OCI-LY3 (cell line): Measurements from ENCODE around the gene SLC6A12.

Experiments
- H2AFZ ChIP-seq: fragments of 200-600, 300-600 bp; shearing (Covaris generic); 2 replicates; pipeline ENCODE4 v1.6.0; 2014; ENCODE audit warnings: antibody characterized with exemption, low read depth, low read length
- H3K27ac ChIP-seq: fragments of 200-600, 300-600 bp; sonication (generic); 2 replicates; pipeline ENCODE4 v1.5.1; 2014; ENCODE audit warnings: mild to moderate bottlenecking, low read length, moderate library complexity, mixed read lengths
- H3K27me3 ChIP-seq: fragments of 200-600, 300-600 bp; sonication (generic); 2 replicates; pipeline ENCODE4 v1.6.1; 2014; ENCODE audit warnings: low read depth, low read length, mixed read lengths
- H3K36me3 ChIP-seq: fragments of 200-600, 300-600 bp; sonication (generic); replicated peaks from 2 replicates; pipeline ENCODE3; 2014; ENCODE audit warnings: low read depth, low read length, mixed read lengths
- H3K4me1 ChIP-seq: fragments of 300-600, 200-600 bp; sonication (generic); 2 replicates; pipeline ENCODE4 v1.6.1; 2014; ENCODE audit warnings: low read length, mixed read lengths
- H3K4me2 ChIP-seq: fragments of 200-600, 300-600 bp; sonication (generic); 2 replicates; pipeline ENCODE4 v1.6.1; 2014; ENCODE audit warnings: low read length, mixed read lengths
- H3K4me3 ChIP-seq: fragments of 300-600, 200-600 bp; sonication (generic); 2 replicates; pipeline ENCODE4 v1.5.1; 2014; ENCODE audit warnings: antibody characterized with exemption, mild to moderate bottlenecking, low read length, moderate library complexity
- H3K79me2 ChIP-seq: fragments of 300-600, 200-600 bp; shearing (Covaris generic); 2 replicates; pipeline ENCODE4 v1.6.1; 2014; ENCODE audit warnings: mild to moderate bottlenecking, low read length, mixed read lengths
- H3K9ac ChIP-seq: fragments of 300-600, 200-600 bp; shearing (Covaris generic); 2 replicates; pipeline ENCODE4 v1.6.0; 2014; ENCODE audit warnings: mild to moderate bottlenecking, low read length, moderate library complexity
- H3K9me3 ChIP-seq: fragments of 200-600, 300-600 bp; shearing (Covaris generic); 2 replicates; pipeline ENCODE4 v1.6.1; 2014; ENCODE audit warnings: low read length, mixed read lengths; ENCODE audit not compliant: insufficient read depth
- H4K20me1 ChIP-seq: fragments of 200-600, 300-600 bp; sonication (generic); 2 replicates; pipeline ENCODE4 v1.6.1; 2016; ENCODE audit warnings: low read length, mixed read lengths; ENCODE audit not compliant: insufficient read depth
- CTCF ChIP-seq: fragments of 200-600, 300-600 bp; sonication (generic); IDR thresholded peaks from 2 replicates; pipeline ENCODE4 v1.5.1; 2014; ENCODE audit warnings: antibody characterized with exemption, low read length, low read depth
- EZH2phosphoT487 ChIP-seq: fragments of 200-600 bp; shearing (Covaris generic); IDR thresholded peaks from 2 replicates; pipeline ENCODE4 v1.6.1; 2018; ENCODE audit warnings: antibody characterized with exemption, mixed run types, low read depth

Gene SLC6A12

DNA sequence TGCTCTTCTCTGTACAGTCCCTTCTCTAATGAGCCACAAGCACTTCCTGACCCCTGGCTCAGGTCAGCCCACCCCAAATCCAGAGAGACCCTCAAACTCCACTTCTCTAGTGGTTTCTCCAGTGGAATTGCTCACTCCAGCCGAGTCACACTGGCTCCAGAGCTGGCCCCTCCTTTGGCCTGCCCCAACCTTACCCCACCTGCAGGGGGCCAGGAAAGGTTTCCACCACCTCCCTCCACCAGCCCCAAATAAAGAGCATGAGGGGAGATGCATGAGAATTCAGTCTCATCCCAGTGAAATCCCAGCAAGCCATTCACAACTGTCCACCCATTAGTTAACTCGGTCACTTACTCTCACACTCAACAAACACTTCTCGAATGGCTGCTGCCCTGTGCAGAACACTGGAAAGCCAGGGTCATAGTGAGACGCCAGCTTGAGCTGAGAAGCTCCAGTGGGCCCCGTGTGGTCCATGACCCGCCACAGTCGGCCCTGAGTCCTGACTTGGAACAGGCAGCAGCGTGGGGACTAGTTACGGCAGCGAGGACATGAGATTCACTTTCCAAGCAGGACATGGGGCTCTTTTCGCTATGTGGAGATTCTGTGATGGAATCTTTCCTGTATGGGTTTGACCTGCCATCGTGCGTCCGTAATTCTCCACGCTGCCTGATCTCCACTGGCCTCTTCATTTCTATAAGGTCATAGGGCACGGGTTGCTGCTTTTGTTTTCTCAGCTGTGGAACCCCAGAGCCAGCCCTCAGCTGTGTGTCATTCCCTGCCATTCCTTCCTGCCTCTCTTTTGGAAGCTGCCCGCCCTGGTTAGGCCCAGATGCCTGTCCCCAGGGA, 44.2 kb downstream of the SLC6A12 start:
- no peaks in the 10 kb centered on the region for H3K4me1 ChIP-seq
- no peak overlapping the region for H3K27ac ChIP-seq
- H3K4me2 ChIP-seq, result no peak overlapping the region
- H3K27me3 ChIP-seq, result no peaks in the 10 kb centered on the region
- no peak overlapping the region for H3K4me3 ChIP-seq
- TF ChIP-seq EZH2phosphoT487 (no peak), CTCF (peak; percentile 5; the same call in 1 of the 2 replicates)
- no peak overlapping the region for H2AFZ ChIP-seq
- no peaks in the 10 kb centered on the region for H3K79me2 ChIP-seq
- no peaks in the 10 kb centered on the region for H3K9me3 ChIP-seq
- no peak overlapping the region for H3K9ac ChIP-seq
- no peaks in the 10 kb centered on the region for H4K20me1 ChIP-seq
- H3K36me3 ChIP-seq, result no peaks in the 10 kb centered on the region

GRCh38 chr12:168763-169525, 45.0 kb downstream of the SLC6A12 start:
- Histone ChIP-seq H3K27ac (no peak overlapping the region), H3K4me1 (no peaks in the 10 kb centered on the region), H4K20me1 (no peaks in the 10 kb centered on the region), H3K4me3 (no peak overlapping the region), H3K9ac (no peak overlapping the region), H3K4me2 (no peak overlapping the region), H3K79me2 (no peaks in the 10 kb centered on the region), H3K36me3 (no peaks in the 10 kb centered on the region), H2AFZ (no peak overlapping the region), H3K9me3 (no peaks in the 10 kb centered on the region), H3K27me3 (no peaks in the 10 kb centered on the region)
- TF ChIP-seq CTCF (no peak), EZH2phosphoT487 (no peak)

GRCh38 chr12:167959-168600, 45.9 kb downstream of the SLC6A12 start:
- no peak overlapping the region for H2AFZ ChIP-seq
- no peak overlapping the region for H3K27ac ChIP-seq
- H3K36me3 ChIP-seq, result no peaks in the 10 kb centered on the region
- no peak for TF ChIP-seq EZH2phosphoT487
- H3K4me3 ChIP-seq, result no peak overlapping the region
- no peaks in the 10 kb centered on the region for H3K4me1 ChIP-seq
- H3K79me2 ChIP-seq, result no peaks in the 10 kb centered on the region
- H3K9ac ChIP-seq, result no peak overlapping the region
- no peaks in the 10 kb centered on the region for H4K20me1 ChIP-seq
- H3K4me2 ChIP-seq, result no peak overlapping the region
- no peaks in the 10 kb centered on the region for H3K27me3 ChIP-seq
- H3K9me3 ChIP-seq, result no peaks in the 10 kb centered on the region

DNA sequence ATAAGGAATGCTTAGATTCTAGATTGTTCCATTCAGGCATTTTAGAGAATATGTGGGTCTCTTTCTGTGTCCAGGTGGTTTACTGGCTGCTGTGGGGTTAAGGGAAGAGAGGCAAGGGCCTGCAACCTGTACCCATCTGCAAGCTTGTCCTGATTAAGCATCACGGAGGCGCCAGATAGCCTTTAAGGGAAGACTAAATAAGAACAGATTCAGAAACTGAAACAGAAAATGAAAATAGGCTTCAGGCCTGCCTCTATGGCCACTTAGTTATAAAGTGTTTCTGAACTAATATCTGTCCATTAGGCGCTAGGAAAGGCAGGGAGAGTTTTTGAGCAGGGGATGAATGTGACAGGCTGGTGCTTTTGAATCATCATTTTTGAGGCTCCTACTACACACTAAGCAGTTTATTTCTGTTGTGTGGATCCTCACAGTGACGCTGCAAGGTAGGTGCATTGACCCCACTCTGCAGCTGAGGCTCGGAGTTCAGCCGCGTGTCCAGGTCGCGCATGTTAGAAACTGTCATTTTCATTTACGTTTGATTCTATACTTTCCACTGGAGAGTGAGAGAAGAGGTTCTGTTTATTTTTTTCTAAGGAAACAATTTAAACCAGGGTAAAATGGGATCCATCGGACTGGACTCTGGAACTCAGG, 47.4 kb downstream of the SLC6A12 start:
- Histone ChIP-seq H3K9me3 (no peaks in the 10 kb centered on the region), H3K4me1 (no peaks in the 10 kb centered on the region), H3K27me3 (no peaks in the 10 kb centered on the region), H2AFZ (no peak overlapping the region), H3K36me3 (no peaks in the 10 kb centered on the region), H3K79me2 (no peaks in the 10 kb centered on the region), H4K20me1 (no peaks in the 10 kb centered on the region), H3K9ac (no peak overlapping the region), H3K27ac (no peak overlapping the region), H3K4me2 (no peak overlapping the region), H3K4me3 (no peak overlapping the region)
- TF ChIP-seq EZH2phosphoT487 (no peak), CTCF (no peak)
